GM18526 (cell line): ENCODE data around the gene AKAP9.

ENCODE experiments used
- POLR2A ChIP-seq: IDR thresholded peaks from 3 replicates; pipeline ENCODE4 v1.6.1; 2011; ENCODE audit not compliant: insufficient read length; ENCODE audit errors: extremely low read depth

The AKAP9 gene

DNA sequence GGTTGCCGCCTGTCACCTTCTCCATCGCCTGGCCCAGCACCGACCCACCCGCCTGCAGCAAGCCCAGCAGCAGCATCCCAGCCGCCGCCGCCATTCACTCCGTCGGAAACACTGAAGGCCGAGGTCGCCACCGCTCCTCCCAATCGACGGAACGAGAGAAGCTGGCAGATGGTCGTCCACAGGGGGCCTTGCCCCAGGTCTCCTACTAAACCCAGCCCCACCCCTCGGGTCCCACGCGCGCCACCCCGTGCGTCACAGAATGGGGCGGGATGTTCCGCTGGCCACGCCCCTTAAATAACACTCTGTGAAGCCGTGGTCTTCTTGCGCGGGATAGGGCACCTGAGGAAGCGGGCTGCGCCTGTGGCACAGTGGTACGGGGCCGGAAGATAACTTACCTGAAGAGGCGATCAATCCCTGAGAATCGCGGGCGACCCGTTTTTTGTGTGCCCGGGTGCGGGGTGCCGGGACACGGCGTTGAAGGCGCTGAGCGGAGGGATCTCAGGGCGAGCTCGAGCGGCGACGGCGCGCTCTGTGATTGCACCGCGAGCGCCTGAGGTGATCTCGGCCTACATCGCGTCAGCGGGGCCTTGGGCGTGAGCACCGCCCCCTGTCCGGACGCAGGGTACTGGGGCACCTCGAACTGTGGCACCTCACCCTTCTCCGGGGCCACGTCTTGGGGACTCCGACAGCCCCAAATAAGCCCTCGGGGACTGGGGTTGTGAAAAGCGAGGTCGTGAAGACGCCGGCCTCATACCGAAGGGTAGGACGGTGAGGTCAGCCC is 193.8 kb downstream of the AKAP9 start, which contains the start of gene CYP51A1:
CYP51A1 (minus strand) TSS at position 207 of the 781 bp plus-strand sequence; CDS start at position 94, 113 bp downstream.
- TF ChIP-seq POLR2A, result peak; percentile 85

DNA sequence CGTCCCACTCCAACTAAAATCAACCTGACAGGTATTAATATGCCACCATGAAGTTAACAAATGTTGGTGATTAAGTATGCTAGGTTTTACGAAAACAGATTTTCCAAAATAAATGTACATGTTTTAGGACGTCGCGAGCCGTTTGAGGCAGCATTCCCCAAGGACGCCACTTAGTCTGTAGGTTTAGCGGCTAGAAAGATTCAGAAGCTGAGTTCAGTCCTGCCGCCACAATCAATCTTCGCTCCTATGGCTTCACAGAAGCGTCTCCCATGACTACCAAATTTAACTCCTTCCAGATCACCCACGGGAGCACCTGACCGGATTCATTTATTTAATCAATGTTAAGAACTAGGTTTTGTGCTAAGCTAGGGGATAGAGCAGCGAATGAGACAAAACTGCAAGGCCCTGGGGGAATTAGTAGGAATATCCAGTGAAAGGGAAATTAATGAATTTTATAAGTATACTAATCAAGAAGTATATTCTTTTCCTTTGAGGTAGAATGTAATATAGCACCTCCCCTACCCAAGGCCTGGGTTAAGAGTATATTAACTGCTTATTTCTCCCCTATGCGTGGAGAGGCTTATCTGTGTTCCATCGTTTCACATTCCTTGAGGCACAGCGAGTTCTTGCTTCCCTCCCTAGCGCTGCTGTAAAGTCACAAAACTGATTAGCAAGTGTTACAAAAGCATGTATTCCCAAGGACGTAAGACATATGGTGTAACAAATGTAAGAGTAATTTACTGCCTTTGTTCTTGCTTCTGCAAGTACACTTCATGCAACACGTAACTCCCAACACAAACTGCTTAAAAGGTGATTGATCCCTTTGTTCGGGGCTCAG is 194.6 kb downstream of the AKAP9 start:
- TF ChIP-seq POLR2A, result no peak

- no peak for TF ChIP-seq POLR2A
Observed at GRCh38 chr7:92137557-92137956, 196.9 kb downstream of the AKAP9 start.

- TF ChIP-seq POLR2A, result no peak
Observed at GRCh38 chr7:92141161-92141560, 200.5 kb downstream of the AKAP9 start.

DNA sequence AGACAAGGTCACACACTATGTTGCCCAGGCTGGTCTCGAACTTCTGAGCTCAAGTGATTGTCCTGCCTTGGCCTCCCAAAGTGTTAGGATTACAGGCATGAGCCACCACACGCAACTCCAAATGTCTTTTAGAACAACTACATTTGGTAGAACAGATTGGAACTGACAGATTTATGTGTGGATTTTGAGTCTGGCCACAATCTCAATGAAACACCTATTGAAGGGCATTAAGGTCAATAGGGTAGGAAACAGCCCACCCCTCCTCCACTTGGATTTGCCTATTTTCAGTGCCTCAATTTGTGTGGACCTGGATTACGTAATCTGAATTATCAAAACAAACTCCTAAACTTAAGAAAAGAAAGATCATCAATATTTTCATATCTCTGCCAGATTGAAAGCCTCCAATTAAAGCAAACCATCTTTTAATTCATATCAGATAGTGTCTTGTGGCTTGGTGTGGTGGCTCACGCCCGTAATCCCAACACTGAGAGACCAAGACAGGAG is 209.1 kb downstream of the AKAP9 start:
- no peak for TF ChIP-seq POLR2A

DNA sequence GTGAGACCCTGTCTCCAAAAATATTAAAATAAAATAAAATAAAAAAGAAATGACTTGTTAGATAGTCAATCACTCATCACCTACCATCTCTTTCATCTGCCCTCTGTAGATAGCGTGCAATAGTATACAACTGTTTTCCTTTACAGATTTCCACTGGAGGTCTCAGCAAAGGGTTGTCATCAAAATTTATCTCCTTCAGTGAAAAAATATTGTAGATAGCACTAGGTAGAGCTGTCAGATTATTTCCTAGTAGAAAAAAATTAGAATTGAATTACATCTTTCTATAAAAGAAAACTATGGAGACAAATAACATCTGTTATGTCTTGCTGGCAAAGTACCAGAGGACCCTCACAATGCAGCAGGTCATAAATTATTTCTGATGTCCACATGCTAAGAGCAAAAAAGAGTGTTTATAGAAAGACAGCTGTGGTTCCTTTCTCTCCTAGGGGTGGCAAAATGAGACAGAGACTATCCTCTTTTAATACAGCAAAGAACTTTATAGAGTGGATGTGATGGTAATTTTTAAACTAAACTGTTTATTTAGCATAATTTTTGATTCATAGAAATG is 209.9 kb downstream of the AKAP9 start:
- TF ChIP-seq POLR2A, result no peak

- no peak for TF ChIP-seq POLR2A
Observed at GRCh38 chr7:92155108-92155739, 214.6 kb downstream of the AKAP9 start.

GRCh38 chr7:92156990-92157389 is 216.3 kb downstream of the AKAP9 start:
- no peak for TF ChIP-seq POLR2A

- TF ChIP-seq POLR2A, result no peak
Observed at GRCh38 chr7:92158660-92159575, 218.3 kb downstream of the AKAP9 start.
